ENCODE results near the gene MORF4L1.

Gene MORF4L1

GRCh38 chr15:78944202-78944625, 71.5 kb downstream of the MORF4L1 start:
- no peak for TF ChIP-seq TAF1 (IDR thresholded peaks at IDR 0.05; ENCODE audit: borderline replicate concordance, insufficient read depth, low read length)

- TF ChIP-seq TAF1 (IDR thresholded peaks at IDR 0.05; ENCODE audit: borderline replicate concordance, insufficient read depth, low read length): no peak
- no peak for TF ChIP-seq POLR2AphosphoS5 (IDR thresholded peaks at IDR 0.05; ENCODE audit: low read depth, low read length)
- no peak for TF ChIP-seq REST (IDR thresholded peaks at IDR 0.05; ENCODE audit: insufficient read depth in 1 of 2, low read depth in 2 of 2, low read length in 2 of 2)
- no peak for TF ChIP-seq FOXP2 (optimal IDR thresholded peaks at IDR 0.05; ENCODE audit: borderline replicate concordance, extremely low read depth, extremely low read length, insufficient read depth)
- TF ChIP-seq SIN3A (IDR thresholded peaks at IDR 0.05; ENCODE audit: borderline replicate concordance, insufficient read depth, low read length): no peak
Measured at GRCh38 chr15:78944669-78945407, 72.1 kb downstream of the MORF4L1 start, which contains the start of gene CTSH. Gene CTSH, minus strand, starts transcription at chr15:78945046. Its CDS starts 65 bp downstream, at chr15:78944981.

GRCh38 chr15:78946493-78946892, 73.8 kb downstream of the MORF4L1 start:
- no peak for TF ChIP-seq REST (IDR thresholded peaks at IDR 0.05; ENCODE audit: insufficient read depth in 1 of 2, low read depth in 2 of 2, low read length in 2 of 2)
- TF ChIP-seq SIN3A (IDR thresholded peaks at IDR 0.05; ENCODE audit: borderline replicate concordance, insufficient read depth, low read length): no peak
- TF ChIP-seq POLR2AphosphoS5 (IDR thresholded peaks at IDR 0.05; ENCODE audit: low read depth, low read length): no peak
- TF ChIP-seq FOXP2 (optimal IDR thresholded peaks at IDR 0.05; ENCODE audit: borderline replicate concordance, extremely low read depth, extremely low read length, insufficient read depth): no peak
- TF ChIP-seq TAF1 (IDR thresholded peaks at IDR 0.05; ENCODE audit: borderline replicate concordance, insufficient read depth, low read length): no peak

- TF ChIP-seq SIN3A (IDR thresholded peaks at IDR 0.05; ENCODE audit: borderline replicate concordance, insufficient read depth, low read length): no peak
- no peak for TF ChIP-seq FOXP2 (optimal IDR thresholded peaks at IDR 0.05; ENCODE audit: borderline replicate concordance, extremely low read depth, extremely low read length, insufficient read depth)
- TF ChIP-seq TAF1 (IDR thresholded peaks at IDR 0.05; ENCODE audit: borderline replicate concordance, insufficient read depth, low read length): no peak
- TF ChIP-seq REST (IDR thresholded peaks at IDR 0.05; ENCODE audit: insufficient read depth in 1 of 2, low read depth in 2 of 2, low read length in 2 of 2): no peak
- no peak for TF ChIP-seq POLR2AphosphoS5 (IDR thresholded peaks at IDR 0.05; ENCODE audit: low read depth, low read length)
Measured at GRCh38 chr15:78947506-78947905, 74.8 kb downstream of the MORF4L1 start.

All from PFSK-1 (cell line).